Measurements from ENCODE around the gene EFCAB11.

Gene EFCAB11

GRCh38 chr14:89760086-89760485 lies 194.4 kb downstream of the EFCAB11 start:
- DNase-seq: no peak

DNA sequence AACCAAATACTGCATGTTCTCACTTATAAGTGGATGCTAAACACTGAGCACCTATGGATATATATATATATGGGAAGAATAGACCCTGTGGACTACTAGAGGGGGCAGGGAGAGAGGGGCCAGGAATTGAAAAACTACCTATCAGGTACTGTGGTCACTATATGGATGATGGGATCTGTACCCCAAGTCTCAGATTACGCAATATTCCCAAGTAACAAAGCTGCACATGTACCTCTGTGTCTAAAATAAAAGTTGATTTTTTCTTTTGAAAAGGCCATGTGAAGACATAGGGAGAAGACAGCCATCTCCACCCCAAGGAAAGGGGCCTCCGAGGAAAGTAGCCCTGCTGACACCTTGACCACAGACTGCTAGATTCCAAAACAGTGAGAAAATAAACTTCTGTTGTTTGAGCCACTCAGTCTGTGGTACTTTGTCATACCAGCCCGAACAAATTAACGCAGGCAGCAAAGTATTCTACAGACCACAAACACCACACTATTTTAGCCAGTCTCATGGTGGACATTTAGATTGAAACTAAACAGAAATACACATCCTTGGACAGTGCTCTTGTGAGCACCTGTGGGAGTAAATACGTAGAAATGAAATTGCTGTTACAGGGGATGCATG lies 197.1 kb downstream of the EFCAB11 start:
- DNase-seq: no peak

DNA sequence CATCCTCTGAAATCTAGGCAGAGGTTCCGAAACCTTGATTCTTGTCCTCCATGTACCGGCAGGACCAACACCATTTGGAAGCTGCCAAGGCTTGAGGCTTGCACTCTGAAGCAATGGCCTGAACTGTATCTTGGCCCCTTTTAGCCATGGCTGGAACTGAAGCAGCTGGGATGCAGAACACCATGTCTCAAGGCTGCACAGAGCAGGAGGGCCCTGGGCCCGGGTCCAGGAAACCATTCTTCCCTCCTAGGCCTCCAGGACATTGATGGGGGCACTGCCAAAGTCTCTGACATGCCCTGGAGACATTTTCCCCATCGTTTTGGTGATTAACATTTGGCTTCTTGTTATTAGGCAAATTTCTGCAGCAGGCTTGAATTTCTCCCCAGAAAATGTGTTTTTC lies 198.7 kb downstream of the EFCAB11 start:
- no peak for DNase-seq

DNA sequence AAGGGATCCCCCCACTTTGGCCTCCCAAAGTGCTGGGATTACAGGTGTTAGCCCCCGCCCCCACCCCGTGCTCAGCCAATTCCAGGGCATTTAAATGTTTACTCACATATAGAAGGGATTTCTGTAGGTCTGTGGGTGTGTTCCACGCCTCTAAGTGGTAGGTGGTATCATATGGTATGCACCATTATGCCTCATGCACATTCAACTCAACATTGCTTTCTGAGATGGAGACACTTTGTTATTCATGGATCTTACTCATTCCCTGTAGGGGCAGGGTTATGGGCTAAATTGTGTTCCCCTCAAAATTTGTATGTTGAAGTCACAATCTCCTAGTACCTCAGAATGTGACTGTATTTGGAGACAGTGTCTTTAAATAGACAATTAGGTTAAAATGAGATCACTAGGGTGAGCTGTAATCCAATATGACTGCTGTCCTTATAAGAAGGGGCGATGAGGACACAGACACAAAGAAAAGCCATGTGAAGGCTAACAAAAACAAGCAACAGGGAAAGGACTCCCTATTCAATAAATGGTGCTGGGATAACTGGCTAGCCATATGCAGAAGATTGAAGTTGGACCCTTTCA lies 200.6 kb downstream of the EFCAB11 start:
- no peak for DNase-seq

GRCh38 chr14:89750908-89751392 lies 203.6 kb downstream of the EFCAB11 start:
- DNase-seq: no peak

- no peak for DNase-seq
Measured at GRCh38 chr14:89750281-89750755, 204.2 kb downstream of the EFCAB11 start.

- DNase-seq: no peak
Measured at GRCh38 chr14:89748004-89748403, 206.5 kb downstream of the EFCAB11 start.

GRCh38 chr14:89747126-89747525 lies 207.4 kb downstream of the EFCAB11 start:
- DNase-seq: no peak

GRCh38 chr14:89746654-89747053 lies 207.9 kb downstream of the EFCAB11 start:
- no peak for DNase-seq

DNA sequence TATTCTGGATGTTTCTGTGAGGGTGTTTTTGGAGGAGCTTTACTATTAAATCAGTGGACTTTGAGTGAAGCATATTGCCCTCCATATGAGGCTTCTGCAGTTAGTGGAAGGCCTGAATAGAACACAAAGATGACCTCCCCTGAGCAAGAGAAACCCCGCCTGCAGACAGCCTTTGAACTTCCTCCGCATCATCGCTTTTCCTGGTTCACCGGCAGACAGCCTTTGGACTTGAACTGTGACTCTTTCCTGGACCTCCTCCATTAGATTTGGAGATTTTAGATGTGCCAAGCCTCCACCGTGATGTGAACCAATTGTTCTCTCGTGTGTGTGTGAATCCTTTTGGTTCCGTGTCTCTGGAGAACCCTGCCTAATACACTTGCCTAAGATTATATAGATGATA lies 208.4 kb downstream of the EFCAB11 start:
- no peak for DNase-seq
